Measurements from ENCODE around the gene DCUN1D2.

Gene DCUN1D2

DNA sequence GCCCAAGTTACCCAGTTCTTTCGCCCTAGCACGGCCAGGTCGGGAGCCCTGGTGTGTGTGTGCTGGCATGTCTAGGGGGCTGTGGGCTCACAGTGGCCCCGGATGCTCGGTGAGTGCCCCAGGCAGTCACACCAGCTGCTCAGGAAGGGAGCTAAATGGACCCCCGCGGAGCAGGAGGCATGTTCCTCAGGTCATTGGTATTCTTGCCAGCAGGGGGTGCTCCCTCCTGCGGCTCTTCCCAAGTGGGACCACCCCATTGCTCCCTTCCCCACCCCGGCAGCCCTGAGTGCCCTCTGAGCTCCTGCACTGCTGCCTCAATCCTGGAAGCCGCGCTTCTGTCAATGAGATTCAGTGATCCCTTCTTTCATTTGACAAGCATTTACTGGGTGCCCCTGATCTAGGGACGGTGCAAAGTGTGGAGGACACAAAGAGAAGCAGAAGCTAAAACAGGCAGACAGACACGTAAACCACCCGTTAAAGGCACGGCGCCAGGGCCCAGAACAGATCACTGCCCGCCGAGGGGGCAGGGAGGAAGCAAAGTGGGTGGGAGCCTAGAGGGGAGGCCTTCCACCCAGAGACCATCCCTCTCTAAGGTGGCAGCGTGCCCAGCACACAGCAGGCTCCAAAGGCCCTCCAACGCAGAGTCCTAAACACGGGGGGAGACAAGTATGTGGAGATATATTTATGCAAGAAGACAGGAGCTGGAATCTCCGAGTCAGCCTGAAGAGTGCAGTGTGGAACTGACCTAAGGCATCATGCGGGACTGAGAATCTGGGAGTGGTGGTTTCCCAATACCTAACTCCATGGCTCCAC is 32.1 kb downstream of the DCUN1D2 start:
- no peak overlapping the region for H3K4me3 ChIP-seq (replicated peaks; ENCODE audit: low read depth, low read length)
- peak; percentile 20 for DNase-seq (ENCODE audit: low read depth)
- TF ChIP-seq, protein P1, sequence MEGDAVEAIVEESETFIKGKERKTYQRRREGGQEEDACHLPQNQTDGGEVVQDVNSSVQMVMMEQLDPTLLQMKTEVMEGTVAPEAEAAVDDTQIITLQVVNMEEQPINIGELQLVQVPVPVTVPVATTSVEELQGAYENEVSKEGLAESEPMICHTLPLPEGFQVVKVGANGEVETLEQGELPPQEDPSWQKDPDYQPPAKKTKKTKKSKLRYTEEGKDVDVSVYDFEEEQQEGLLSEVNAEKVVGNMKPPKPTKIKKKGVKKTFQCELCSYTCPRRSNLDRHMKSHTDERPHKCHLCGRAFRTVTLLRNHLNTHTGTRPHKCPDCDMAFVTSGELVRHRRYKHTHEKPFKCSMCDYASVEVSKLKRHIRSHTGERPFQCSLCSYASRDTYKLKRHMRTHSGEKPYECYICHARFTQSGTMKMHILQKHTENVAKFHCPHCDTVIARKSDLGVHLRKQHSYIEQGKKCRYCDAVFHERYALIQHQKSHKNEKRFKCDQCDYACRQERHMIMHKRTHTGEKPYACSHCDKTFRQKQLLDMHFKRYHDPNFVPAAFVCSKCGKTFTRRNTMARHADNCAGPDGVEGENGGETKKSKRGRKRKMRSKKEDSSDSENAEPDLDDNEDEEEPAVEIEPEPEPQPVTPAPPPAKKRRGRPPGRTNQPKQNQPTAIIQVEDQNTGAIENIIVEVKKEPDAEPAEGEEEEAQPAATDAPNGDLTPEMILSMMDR (IDR thresholded peaks at IDR 0.05; ENCODE audit: low read length, missing control alignments): peak; percentile 40

DNA sequence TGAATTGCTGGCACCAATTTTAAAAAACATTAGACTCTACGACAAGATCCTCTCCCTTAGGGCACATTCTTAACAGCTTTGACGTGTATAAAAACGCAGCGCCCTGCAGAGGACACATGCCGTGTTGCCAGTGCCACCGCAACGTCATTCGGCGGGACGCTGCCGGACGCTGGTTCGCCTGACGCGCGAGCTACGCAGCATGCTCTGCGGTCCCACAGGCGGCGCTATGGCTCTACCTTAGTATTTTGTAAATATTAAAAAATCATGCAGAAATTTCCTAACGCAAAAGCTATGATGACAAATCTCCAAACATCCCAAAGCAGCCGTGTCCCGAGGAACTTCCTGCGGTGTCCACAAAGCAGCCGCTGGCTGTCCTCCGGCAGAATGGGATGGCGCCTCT is 33.0 kb downstream of the DCUN1D2 start:
- TF ChIP-seq, protein P1 (IDR thresholded peaks at IDR 0.05; ENCODE audit: low read length, missing control alignments): no peak
- no peak overlapping the region for H3K4me3 ChIP-seq (replicated peaks; ENCODE audit: low read depth, low read length)
- no peak for DNase-seq (ENCODE audit: low read depth)

- H3K4me3 ChIP-seq (replicated peaks; ENCODE audit: low read depth, low read length): no peak overlapping the region
- TF ChIP-seq, protein P1 (IDR thresholded peaks at IDR 0.05; ENCODE audit: low read length, missing control alignments): no peak
- DNase-seq (ENCODE audit: low read depth): no peak
Measured at GRCh38 chr13:113456116-113456702, 34.3 kb downstream of the DCUN1D2 start.

- DNase-seq (ENCODE audit: low read depth): no peak
- TF ChIP-seq, protein P1 (IDR thresholded peaks at IDR 0.05; ENCODE audit: low read length, missing control alignments): no peak
- H3K4me3 ChIP-seq (replicated peaks; ENCODE audit: low read depth, low read length): no peak overlapping the region
Measured at GRCh38 chr13:113455384-113455783, 35.1 kb downstream of the DCUN1D2 start.

- DNase-seq (ENCODE audit: low read depth): no peak
- no peak overlapping the region for H3K4me3 ChIP-seq (replicated peaks; ENCODE audit: low read depth, low read length)
- TF ChIP-seq, protein P1 (IDR thresholded peaks at IDR 0.05; ENCODE audit: low read length, missing control alignments): no peak
Measured at GRCh38 chr13:113454936-113455335, 35.6 kb downstream of the DCUN1D2 start.

DNA sequence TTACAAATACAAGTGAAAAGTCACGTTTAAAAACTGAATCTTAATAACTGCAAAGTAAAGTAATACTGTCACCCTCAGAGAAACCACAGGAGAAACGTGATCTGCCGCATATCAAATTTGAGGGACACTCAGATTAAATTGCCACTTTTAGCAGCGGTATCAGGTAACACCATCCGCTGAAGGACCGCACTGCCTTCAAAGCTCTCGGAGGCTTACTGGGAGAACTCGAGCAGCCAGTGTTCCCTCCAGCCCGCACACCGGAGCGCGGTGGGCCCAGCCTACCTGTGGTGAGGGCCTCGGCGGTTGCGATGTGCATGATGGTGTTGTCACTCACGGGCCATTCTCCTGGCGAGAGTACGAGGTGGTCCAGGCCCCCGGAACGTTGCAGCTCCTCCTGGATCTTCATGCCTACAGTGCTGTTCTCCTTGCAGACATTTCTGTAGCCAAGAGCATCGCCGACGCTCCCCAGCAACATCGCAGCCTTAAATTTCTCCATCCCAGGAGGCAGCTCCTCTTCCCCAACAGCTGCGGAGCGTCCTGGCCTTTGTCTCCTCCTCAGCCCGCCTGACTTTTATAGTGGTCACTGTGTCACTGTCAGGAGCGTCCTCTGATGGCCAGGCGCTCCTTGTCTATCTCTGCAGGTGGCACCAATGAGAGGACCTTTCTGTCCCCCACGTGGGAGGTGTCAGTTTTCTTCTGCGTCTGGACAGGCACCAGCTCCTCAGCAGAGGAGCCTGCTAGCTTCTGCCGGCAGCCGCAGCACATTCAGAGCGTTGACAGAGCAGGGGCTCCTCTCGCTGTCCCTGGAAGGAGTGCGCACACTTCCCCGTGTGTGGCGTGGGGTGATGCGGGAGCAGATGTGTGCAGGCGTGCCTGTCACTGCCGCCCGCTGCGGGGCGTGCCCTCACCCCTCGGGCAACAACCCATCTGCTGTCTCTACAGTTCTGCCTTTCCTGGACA is 37.3 kb downstream of the DCUN1D2 start, which contains the start of gene ADPRHL1:
TSS of gene ADPRHL1 (minus strand) at position 547 of the 960 bp plus-strand sequence. CDS start at position 496, 51 bp downstream.
- DNase-seq (ENCODE audit: low read depth): no peak
- H3K4me3 ChIP-seq (replicated peaks; ENCODE audit: low read depth, low read length): no peak within 1 kb of the TSS
- TF ChIP-seq, protein P1 (IDR thresholded peaks at IDR 0.05; ENCODE audit: low read length, missing control alignments): no peak

Measured in fibroblast of pulmonary artery (primary cell).